GM18858 (cell line): Measurements from ENCODE around the gene RALBP1.
A peak's percentile ranks its signal among the peaks of the same experiment; 100 is the strongest.
"Not testable (repeated sequence)": the region's sequence is repeated elsewhere in the genome, so short reads cannot be mapped to it uniquely, and the experiment has no call there.

Experiments
- ATAC-seq: cut with Tn5 transposase; IDR thresholded peaks from one replicate; pipeline ENCODE4 v1.9.1; 2021; ENCODE audit not compliant: unreplicated experiment

Gene RALBP1

GRCh38 chr18:9454061-9454703 is 21.1 kb upstream of the RALBP1 start:
- ATAC-seq: no peak

GRCh38 chr18:9455718-9456511 is 19.4 kb upstream of the RALBP1 start:
- no peak for ATAC-seq

- ATAC-seq: no peak
Observed at GRCh38 chr18:9466127-9466526, 9.2 kb upstream of the RALBP1 start.

- ATAC-seq: no peak
Observed at GRCh38 chr18:9466846-9467245, 8.5 kb upstream of the RALBP1 start.

- no peak for ATAC-seq
Observed at GRCh38 chr18:9468998-9469397, 6.3 kb upstream of the RALBP1 start.

GRCh38 chr18:9469685-9470084 is 5.6 kb upstream of the RALBP1 start:
- no peak for ATAC-seq

- no peak for ATAC-seq
Observed at GRCh38 chr18:9474108-9474982, 968 bp upstream of the RALBP1 start.

GRCh38 chr18:9475643-9476591 is 604 bp downstream of the RALBP1 start:
- ATAC-seq: peak; percentile 0

GRCh38 chr18:9476949-9477348 is 1.6 kb downstream of the RALBP1 start:
- ATAC-seq: not testable (repeated sequence)

GRCh38 chr18:9477509-9477908 is 2.2 kb downstream of the RALBP1 start:
- no peak for ATAC-seq

GRCh38 chr18:9478545-9478944 is 3.2 kb downstream of the RALBP1 start:
- no peak for ATAC-seq

- no peak for ATAC-seq
Observed at GRCh38 chr18:9482790-9483189, 7.5 kb downstream of the RALBP1 start.

GRCh38 chr18:9483526-9483925 is 8.2 kb downstream of the RALBP1 start:
- ATAC-seq: no peak

- not testable (repeated sequence) for ATAC-seq
Observed at GRCh38 chr18:9484856-9485255, 9.5 kb downstream of the RALBP1 start.

- ATAC-seq: no peak
Observed at GRCh38 chr18:9488538-9488937, 13.2 kb downstream of the RALBP1 start.

- ATAC-seq: peak; percentile 55
Observed at GRCh38 chr18:9494778-9495331, 19.5 kb downstream of the RALBP1 start.

GRCh38 chr18:9495465-9495864 is 20.2 kb downstream of the RALBP1 start:
- no peak for ATAC-seq

- no peak for ATAC-seq
Observed at GRCh38 chr18:9495916-9496705, 20.8 kb downstream of the RALBP1 start.

- ATAC-seq: no peak
Observed at GRCh38 chr18:9506046-9506792, 30.9 kb downstream of the RALBP1 start.
